GM21526 (cell line): Measurements from ENCODE around the gene MCUB.

Experiments used
- ATAC-seq: cut with Tn5 transposase; IDR thresholded peaks from one replicate; pipeline ENCODE4 v1.9.1; 2021; ENCODE audit warnings: moderate library complexity; ENCODE audit not compliant: unreplicated experiment, low FRiP score

Gene MCUB

GRCh38 chr4:109622626-109623025 lies 62.6 kb downstream of the MCUB start:
- ATAC-seq = no peak

GRCh38 chr4:109624536-109624935 lies 64.5 kb downstream of the MCUB start:
- ATAC-seq = no peak

GRCh38 chr4:109627361-109627760 lies 67.3 kb downstream of the MCUB start:
- no peak for ATAC-seq

- no peak for ATAC-seq
Measured at GRCh38 chr4:109629775-109630174, 69.7 kb downstream of the MCUB start.

- no peak for ATAC-seq
Measured at GRCh38 chr4:109631532-109632108, 71.6 kb downstream of the MCUB start.

- no peak for ATAC-seq
Measured at GRCh38 chr4:109640644-109641043, 80.6 kb downstream of the MCUB start.

- ATAC-seq = no peak
Measured at GRCh38 chr4:109645874-109646710, 86.0 kb downstream of the MCUB start.

GRCh38 chr4:109648266-109648996 lies 88.4 kb downstream of the MCUB start:
- ATAC-seq = peak; percentile 54

- no peak for ATAC-seq
Measured at GRCh38 chr4:109648997-109649575, 89.0 kb downstream of the MCUB start.

GRCh38 chr4:109649872-109650271 lies 89.8 kb downstream of the MCUB start:
- peak; percentile 77 for ATAC-seq

- ATAC-seq = no peak
Measured at GRCh38 chr4:109655396-109655795, 95.3 kb downstream of the MCUB start.

- ATAC-seq = no peak
Measured at GRCh38 chr4:109657854-109658418, 97.9 kb downstream of the MCUB start.

- ATAC-seq = no peak
Measured at GRCh38 chr4:109658871-109659410, 98.9 kb downstream of the MCUB start.

GRCh38 chr4:109662116-109662515 lies 102.1 kb downstream of the MCUB start:
- ATAC-seq = no peak

- no peak for ATAC-seq
Measured at GRCh38 chr4:109662771-109663170, 102.7 kb downstream of the MCUB start.

GRCh38 chr4:109665783-109666485 lies 105.9 kb downstream of the MCUB start:
- ATAC-seq = no peak

GRCh38 chr4:109671350-109671749 lies 111.3 kb downstream of the MCUB start:
- no peak for ATAC-seq

GRCh38 chr4:109672169-109672930 lies 112.3 kb downstream of the MCUB start:
- ATAC-seq = no peak

GRCh38 chr4:109673303-109673702 lies 113.3 kb downstream of the MCUB start:
- ATAC-seq = no peak
